Ishikawa (cell line): ENCODE data around the gene CYP1B1.

ENCODE experiments used
- CREB1 ChIP-seq: IDR thresholded peaks from 2 replicates; pipeline ENCODE4 v1.6.1; 2012; ENCODE audit warnings: low read depth
- EGR1 ChIP-seq: IDR thresholded peaks from 2 replicates; pipeline ENCODE4 v1.6.1; 2012
- TF ChIP-seq, protein P1 (sequence below): IDR thresholded peaks from 2 replicates; pipeline ENCODE4 v1.6.1; 2012
- TF ChIP-seq, protein P2 (sequence below): IDR thresholded peaks from 2 replicates; pipeline ENCODE4 v1.6.1; 2012; ENCODE audit warnings: low read depth, mild to moderate bottlenecking

DNA sequence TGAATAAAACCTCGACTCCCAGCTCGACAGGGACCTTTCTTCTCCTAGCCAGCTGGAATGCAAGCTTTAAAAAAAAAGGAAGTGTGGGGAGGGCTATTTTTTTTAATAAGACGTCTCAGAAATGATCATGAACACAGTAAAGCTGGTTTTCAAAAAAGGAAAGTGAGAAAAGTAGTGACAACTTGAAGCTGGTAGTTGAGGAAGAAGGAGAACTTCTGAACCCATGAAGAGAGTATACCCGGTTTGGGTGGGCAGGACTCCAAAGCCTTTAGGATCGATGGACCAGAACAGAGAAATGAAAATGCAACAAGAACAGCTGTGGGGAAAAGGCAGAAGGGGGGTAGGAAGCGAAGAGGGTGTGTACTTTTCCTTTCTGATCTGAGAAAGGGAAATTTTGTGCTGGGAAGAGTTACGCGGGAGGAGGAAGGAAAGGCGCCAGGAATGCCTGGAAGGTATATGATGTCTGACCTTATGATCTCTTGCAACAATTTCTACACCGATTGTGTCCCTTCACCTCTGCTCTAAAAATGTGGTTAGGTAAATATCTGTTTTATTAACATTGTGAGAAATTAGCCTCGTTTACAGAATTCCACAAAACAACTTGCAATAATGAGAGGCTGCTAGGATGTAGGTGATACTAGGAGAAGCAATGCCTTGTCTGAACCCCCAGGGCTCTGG lies 22.6 kb upstream of the CYP1B1 start:
- TF ChIP-seq EGR1, result no peak
- no peak for TF ChIP-seq CREB1
- TF ChIP-seq, protein P1, sequence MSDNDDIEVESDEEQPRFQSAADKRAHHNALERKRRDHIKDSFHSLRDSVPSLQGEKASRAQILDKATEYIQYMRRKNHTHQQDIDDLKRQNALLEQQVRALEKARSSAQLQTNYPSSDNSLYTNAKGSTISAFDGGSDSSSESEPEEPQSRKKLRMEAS, result no peak
- TF ChIP-seq, protein P2, sequence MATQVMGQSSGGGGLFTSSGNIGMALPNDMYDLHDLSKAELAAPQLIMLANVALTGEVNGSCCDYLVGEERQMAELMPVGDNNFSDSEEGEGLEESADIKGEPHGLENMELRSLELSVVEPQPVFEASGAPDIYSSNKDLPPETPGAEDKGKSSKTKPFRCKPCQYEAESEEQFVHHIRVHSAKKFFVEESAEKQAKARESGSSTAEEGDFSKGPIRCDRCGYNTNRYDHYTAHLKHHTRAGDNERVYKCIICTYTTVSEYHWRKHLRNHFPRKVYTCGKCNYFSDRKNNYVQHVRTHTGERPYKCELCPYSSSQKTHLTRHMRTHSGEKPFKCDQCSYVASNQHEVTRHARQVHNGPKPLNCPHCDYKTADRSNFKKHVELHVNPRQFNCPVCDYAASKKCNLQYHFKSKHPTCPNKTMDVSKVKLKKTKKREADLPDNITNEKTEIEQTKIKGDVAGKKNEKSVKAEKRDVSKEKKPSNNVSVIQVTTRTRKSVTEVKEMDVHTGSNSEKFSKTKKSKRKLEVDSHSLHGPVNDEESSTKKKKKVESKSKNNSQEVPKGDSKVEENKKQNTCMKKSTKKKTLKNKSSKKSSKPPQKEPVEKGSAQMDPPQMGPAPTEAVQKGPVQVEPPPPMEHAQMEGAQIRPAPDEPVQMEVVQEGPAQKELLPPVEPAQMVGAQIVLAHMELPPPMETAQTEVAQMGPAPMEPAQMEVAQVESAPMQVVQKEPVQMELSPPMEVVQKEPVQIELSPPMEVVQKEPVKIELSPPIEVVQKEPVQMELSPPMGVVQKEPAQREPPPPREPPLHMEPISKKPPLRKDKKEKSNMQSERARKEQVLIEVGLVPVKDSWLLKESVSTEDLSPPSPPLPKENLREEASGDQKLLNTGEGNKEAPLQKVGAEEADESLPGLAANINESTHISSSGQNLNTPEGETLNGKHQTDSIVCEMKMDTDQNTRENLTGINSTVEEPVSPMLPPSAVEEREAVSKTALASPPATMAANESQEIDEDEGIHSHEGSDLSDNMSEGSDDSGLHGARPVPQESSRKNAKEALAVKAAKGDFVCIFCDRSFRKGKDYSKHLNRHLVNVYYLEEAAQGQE, result no peak
